Endothelial cell of umbilical vein (primary cell): Measurements from ENCODE around the gene ARHGEF40. TPM values are rescaled to one million over a fixed set of nuclear protein-coding genes. Genes with fewer than 3 reads are reported as not detected.
A peak's percentile ranks its signal among the peaks of the same experiment; 100 is the strongest.

Experiments
- BruUV-seq: library from RNA; stranded (reverse); fragments of 400-500 nt; replicated peaks from 2 replicates; lab custom pipeline; 2021; lab: Mats Ljungman, UMichigan
- CTCF ChIA-PET: fragments of 300-600, 350-600 bp; sonication (Branson Sonifier 250); formaldehyde crosslinking; loops from one replicate; lab custom pipeline; 2021; ENCODE audit warnings: antibody characterized with exemption, inconsistent platforms; lab: Charles Lee
- POLR2A ChIA-PET: fragments of 300-600, 350-600 bp; sonication (Branson Sonifier 250); formaldehyde crosslinking; loops from one replicate; lab custom pipeline; 2021; ENCODE audit warnings: antibody characterized with exemption, inconsistent platforms; lab: Charles Lee
- DNase-seq: peaks from one replicate; pipeline ENCODE4 v3.0.0-alpha.2; 2011; ENCODE audit warnings: low read depth, low spot score
- FAIRE-seq: peaks from 2 replicates; lab custom pipeline; 2011; peaks lifted over from hg19 to GRCh38; lab: Jason Lieb, UNC
- H2AFZ ChIP-seq: 2 replicates; pipeline ENCODE4 v1.6.0; 2012; ENCODE audit warnings: low read depth, low read length, control low read depth, inconsistent platforms
- H3K27ac ChIP-seq: 2 replicates; pipeline ENCODE4 v1.5.1; 2011; ENCODE audit warnings: low read depth, mild to moderate bottlenecking, control low read depth, low read length, moderate library complexity; ENCODE audit not compliant: insufficient read depth
- H3K27me3 ChIP-seq, 2 experiments: 2 replicates each; pipeline versions ENCODE4 v1.6.0 to v1.6.1; 2011; ENCODE audit warnings: low read length in 2 of 2, mixed read lengths in 1 of 2; ENCODE audit not compliant: control insufficient read depth in 2 of 2, insufficient read depth in 2 of 2
- H3K36me3 ChIP-seq, 2 experiments: 2 replicates in 1 of 2; 3 replicates in 1 of 2; pipeline ENCODE4 v1.5.1; 2011; ENCODE audit warnings: low read length in 2 of 2, mild to moderate bottlenecking in 1 of 2, moderate library complexity in 1 of 2; ENCODE audit not compliant: control insufficient read depth in 2 of 2, insufficient read depth in 2 of 2; ENCODE audit errors: extremely low read depth in 1 of 2
- H3K4me1 ChIP-seq: 3 replicates; pipeline ENCODE4 v1.5.1; 2011; ENCODE audit warnings: mild to moderate bottlenecking, low read length; ENCODE audit not compliant: control insufficient read depth, insufficient read depth; ENCODE audit errors: extremely low read depth
- H3K4me2 ChIP-seq: 2 replicates; pipeline ENCODE4 v1.6.1; 2011; ENCODE audit warnings: low read length, control low read depth, mixed read lengths; ENCODE audit not compliant: insufficient read depth
- H3K4me3 ChIP-seq, 3 experiments: fragments of 200-600 bp in 1 of 3; sonication (generic), shearing (Covaris generic) in 1 of 3; replicated peaks in 1 of 3; 2 replicates each; pipeline ENCODE4 v1.5.1; 2011 to 2016; ENCODE audit warnings: control low read depth in 3 of 3, low read length in 3 of 3, mild to moderate bottlenecking in 2 of 3, inconsistent platforms in 1 of 3, low read depth in 1 of 3, moderate library complexity in 1 of 3; ENCODE audit not compliant: insufficient read depth in 1 of 3
- H3K79me2 ChIP-seq: 2 replicates; pipeline ENCODE4 v1.6.0; 2012; ENCODE audit warnings: low read length, inconsistent platforms; ENCODE audit not compliant: control insufficient read depth, insufficient read depth
- H3K9ac ChIP-seq: replicated peaks from 2 replicates; pipeline ENCODE3; 2011; ENCODE audit warnings: low read length, control low read depth; ENCODE audit not compliant: insufficient read depth; ENCODE audit errors: extremely low read depth
- H3K9me1 ChIP-seq: replicated peaks from 3 replicates; pipeline ENCODE4 v1.6.0; 2011; ENCODE audit warnings: mild to moderate bottlenecking, low read length; ENCODE audit not compliant: control insufficient read depth, insufficient read depth; ENCODE audit errors: extremely low read depth
- H3K9me3 ChIP-seq: replicated peaks from 2 replicates; pipeline ENCODE4 v1.5.1; 2012; ENCODE audit warnings: low read length, inconsistent platforms; ENCODE audit not compliant: control insufficient read depth, insufficient read depth
- H4K20me1 ChIP-seq: replicated peaks from 2 replicates; pipeline ENCODE3; 2011; ENCODE audit warnings: mild to moderate bottlenecking, low read length; ENCODE audit not compliant: control insufficient read depth, insufficient read depth; ENCODE audit errors: extremely low read depth
- CTCF ChIP-seq, 2 donors: IDR thresholded peaks; 1 replicate in 1 of 2; 2 replicates in 1 of 2; pipeline ENCODE4 v1.5.1; 2011; ENCODE audit warnings: low read length in 2 of 2, mild to moderate bottlenecking in 2 of 2, moderate library complexity in 2 of 2, control low read depth in 1 of 2, inconsistent platforms in 1 of 2, low read depth in 1 of 2; ENCODE audit not compliant: insufficient read depth in 1 of 2; ENCODE audit errors: extremely low read depth in 1 of 2
- EZH2 ChIP-seq: IDR thresholded peaks from 2 replicates; pipeline ENCODE4 v1.6.1; 2012; ENCODE audit warnings: borderline replicate concordance, low read depth, mild to moderate bottlenecking, moderate library complexity, low read length, inconsistent platforms; ENCODE audit not compliant: severe bottlenecking
- FOS ChIP-seq: IDR thresholded peaks from 2 replicates; pipeline ENCODE4 v1.6.1; 2011; ENCODE audit warnings: mild to moderate bottlenecking, low read length, moderate library complexity, borderline replicate concordance; ENCODE audit not compliant: insufficient read depth
- JUN ChIP-seq: IDR thresholded peaks from 2 replicates; pipeline ENCODE4 v1.6.1; 2011; ENCODE audit warnings: borderline replicate concordance, low read depth; ENCODE audit not compliant: insufficient read length, insufficient read depth
- MAX ChIP-seq: IDR thresholded peaks from 2 replicates; pipeline ENCODE4 v1.6.1; 2011; ENCODE audit not compliant: insufficient read depth, insufficient read length
- dilution Hi-C: fragments of 300-500 bp; cut with MboI; formaldehyde crosslinking; loops from one replicate; pipeline ENCODE4 v1.15.0; 2019; ENCODE audit warnings: low sequenced_read_pairs; ENCODE audit not compliant: extremely low pct_ligation_motif_present
- intact Hi-C: fragments of 100-400 bp; cut with micrococcal nuclease; formaldehyde crosslinking; loops from one replicate; pipeline ENCODE4 v1.10.0; 2022
- polyA plus RNA-seq, 4 experiments: library from polyadenylated mRNA; depleted of rRNA in 3 of 4; stranded (reverse) in 3 of 4; unstranded in 1 of 4; fragments of >200 nt; gene quantifications; 2 replicates each; pipeline versions ENCODE4 v1.2.1 to v1.2.3, GENCODE V29; 2011 to 2012; ENCODE audit warnings: missing spikeins in 1 of 4
- total RNA-seq: library from RNA; stranded (reverse); gene quantifications from 2 replicates; pipeline ENCODE4 v1.2.3, GENCODE V29; 2021

ARHGEF40 gene
- total and polyA plus RNA-seq, 2 donors (not counting 3 experiments of a cell fraction or from before 2014, with no cell fraction given): 2.6 to 19.9 TPM

GRCh38 chr14:21104448-21105060, 34.5 kb downstream of the ARHGEF40 start:
- H3K9me3 ChIP-seq: no peaks in the 10 kb centered on the region
- peaks cover 14% of the 10 kb centered on the region for H3K4me1 ChIP-seq
- intact Hi-C loops: loop anchor here (1.0 to 5.0 kb wide), 4 partner anchors 12 to 132 kb away; no protein-coding TSS in a partner anchor
- dilution Hi-C loops: no loop called here
- no TSS peak for BruUV-seq
- no peaks in the 10 kb centered on the region for H3K79me2 ChIP-seq
- TF ChIP-seq FOS: no peak
- no peak for TF ChIP-seq JUN
- TF ChIP-seq EZH2: no peak
- TF ChIP-seq MAX: no peak
- TF ChIP-seq CTCF (IDR thresholded peaks at IDR 0.05; ENCODE audit: extremely low read depth in 1 of 2, insufficient read depth in 1 of 2, low read depth in 1 of 2, low read length in 2 of 2): peak; percentile 86 to 92
- peak overlapping the region; percentile 44 for H3K4me2 ChIP-seq
- H3K36me3 ChIP-seq: no peaks in the 10 kb centered on the region
- peaks cover 8 to 11% of the 10 kb centered on the region in 2 experiments for H3K27me3 ChIP-seq
- no peaks in the 10 kb centered on the region for H3K9me1 ChIP-seq
- no peak for FAIRE-seq
- ChIA-PET CTCF (interaction anchor here (0.7 to 10.4 kb wide), 28 partner anchors 9 to 425 kb away, joined by 3 to 310 read pairs (median 5); partner anchors contain the start of genes ARHGEF40 and METTL3), POLR2A (interaction anchor here (0.7 to 2.0 kb wide), 4 partner anchors 17 to 90 kb away, joined by 3 to 5 read pairs (median 4); no protein-coding TSS in a partner anchor)
- peak overlapping the region; percentile 97 for H3K9ac ChIP-seq
- H3K27ac ChIP-seq: peak overlapping the region; percentile 93
- no peaks in the 10 kb centered on the region for H4K20me1 ChIP-seq
- peak overlapping the region in 2 of 3 experiments; percentile 47 to 60 for H3K4me3 ChIP-seq
- peak; percentile 78 for DNase-seq
- H2AFZ ChIP-seq: peak overlapping the region; percentile 77
